ENCODE data around the gene MYMX.

GRCh38 chr6:44211284-44211683 is 5.4 kb upstream of the MYMX start:
- TF ChIP-seq CTCF (IDR thresholded peaks at IDR 0.05) (no peak), POLR2AphosphoS5 (IDR thresholded peaks at IDR 0.05) (no peak), POLR2A (IDR thresholded peaks at IDR 0.05) (no peak)
